Ureter (tissue), 1 donor: ENCODE measurements around the gene CAMK1D. TPM values are rescaled to one million over a fixed set of nuclear protein-coding genes. Genes with fewer than 3 reads are reported as not detected.
A peak's percentile ranks its signal among the peaks of the same experiment; 100 is the strongest.
"Not testable (repeated sequence)": the region's sequence is repeated elsewhere in the genome, so short reads cannot be mapped to it uniquely, and the experiment has no call there.

Experiments
- DNase-seq: peaks from one replicate; pipeline ENCODE4 v3.0.0-alpha.2; 2020; ENCODE audit warnings: low spot score
- total RNA-seq: library from RNA; stranded (reverse); gene quantifications from one replicate; pipeline ENCODE4 v1.2.4, GENCODE V29; 2023
- donor health status: DM: yes; HTN: yes; CAD: no.

Gene CAMK1D
- total RNA-seq, 1 donor from 2014 or later = 25.4 TPM

DNA sequence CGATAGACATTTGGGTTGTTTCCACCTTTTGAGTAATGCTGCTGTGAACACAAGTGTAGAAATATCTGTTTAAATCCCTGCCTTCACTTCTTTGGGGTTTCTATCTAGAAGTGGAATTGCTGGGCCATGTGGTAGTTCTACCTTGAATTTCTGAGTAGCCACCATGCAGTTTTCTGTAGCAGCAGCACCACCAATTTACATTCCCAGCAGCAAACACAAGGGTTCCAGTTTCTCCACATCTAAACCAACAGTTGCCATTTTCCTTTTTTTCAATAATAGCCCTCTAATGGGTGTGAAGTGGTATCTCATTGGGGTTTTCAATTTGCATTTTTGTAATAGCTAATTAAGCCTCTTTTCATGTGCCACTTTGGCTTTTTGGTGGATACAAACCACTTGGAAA, 442.4 kb downstream of the CAMK1D start:
- no peak for DNase-seq

- DNase-seq = no peak
These were observed 443.7 kb downstream of the CAMK1D start for GRCh38 chr10:12792889-12793556.

DNA sequence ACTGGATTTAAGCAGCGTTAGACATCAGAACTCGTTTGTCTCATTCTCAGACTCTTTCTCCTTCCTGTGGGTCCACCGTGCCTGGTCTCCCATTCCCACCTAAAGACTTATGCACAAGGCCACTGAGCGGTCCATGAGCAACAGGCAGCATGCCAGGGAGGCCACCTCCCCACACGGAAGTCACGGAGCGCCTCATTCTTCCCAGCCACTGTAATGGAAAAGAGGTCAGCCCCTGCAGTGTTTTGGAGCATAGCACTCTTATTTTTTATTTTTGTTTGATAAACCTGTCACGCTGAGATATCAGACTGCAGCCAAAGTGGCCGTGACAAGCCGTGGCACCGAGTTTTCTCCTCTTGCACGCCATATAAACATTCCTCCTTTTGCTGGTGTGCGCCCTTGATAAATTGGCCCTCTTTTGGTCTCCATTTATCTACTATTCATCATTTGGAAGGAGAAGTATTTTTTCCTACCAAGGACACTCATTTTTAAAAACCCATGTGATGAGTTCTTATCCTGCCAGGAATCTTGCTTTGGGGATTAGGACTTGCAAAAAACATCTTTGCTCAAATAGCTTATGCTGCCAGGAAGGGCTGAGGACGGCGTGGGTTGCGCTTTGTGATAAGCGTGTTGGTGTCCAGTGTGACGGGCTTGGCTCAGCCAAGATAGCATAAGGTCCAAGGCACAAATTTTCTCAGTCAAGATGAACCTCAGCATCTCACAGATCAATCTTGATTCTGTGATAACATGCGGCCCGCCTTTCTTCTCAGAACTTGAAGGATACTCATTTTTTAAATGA, 446.2 kb downstream of the CAMK1D start:
- DNase-seq = peak; percentile 59

- no peak for DNase-seq
These were observed 447.2 kb downstream of the CAMK1D start for GRCh38 chr10:12796401-12797160.

DNA sequence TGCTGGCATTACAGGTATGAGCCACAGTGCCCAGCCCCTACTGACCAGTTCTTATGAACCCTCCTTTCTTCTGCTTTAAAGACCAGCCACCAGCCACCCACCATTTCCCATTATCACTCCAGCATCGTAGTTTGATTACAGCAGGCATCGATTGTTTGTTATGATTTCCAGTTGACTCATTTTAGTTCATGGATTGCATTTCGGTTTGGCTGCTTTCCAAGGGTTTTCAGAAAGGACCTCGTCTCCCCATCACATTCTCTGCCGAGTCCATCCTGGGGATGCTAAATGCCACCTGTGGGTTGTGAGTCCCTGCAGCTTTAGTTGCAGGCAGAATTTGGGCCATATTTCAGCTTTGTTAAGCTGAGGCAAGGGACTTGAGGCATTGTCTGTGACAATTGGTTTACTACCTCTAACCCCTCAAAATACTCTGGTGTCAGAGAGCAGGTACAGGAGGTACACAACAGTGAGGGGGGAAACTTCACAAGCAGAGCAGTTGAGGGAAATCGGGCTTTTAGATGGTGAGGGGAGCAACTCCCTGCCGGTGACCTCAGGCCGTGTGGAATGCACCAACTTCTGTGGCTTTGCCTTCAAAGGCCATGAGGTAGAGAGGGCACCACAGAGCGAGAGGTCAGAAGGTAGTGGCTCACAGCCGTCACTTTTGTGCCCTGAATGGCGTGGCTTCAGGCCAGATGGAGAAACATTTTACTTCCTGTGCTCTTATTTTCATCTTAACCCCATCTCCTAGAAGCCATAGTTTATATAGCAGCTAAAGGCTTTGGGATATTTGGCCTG, 448.3 kb downstream of the CAMK1D start:
- DNase-seq = no peak

- DNase-seq = no peak
These were observed 449.8 kb downstream of the CAMK1D start for GRCh38 chr10:12799144-12799543.

DNA sequence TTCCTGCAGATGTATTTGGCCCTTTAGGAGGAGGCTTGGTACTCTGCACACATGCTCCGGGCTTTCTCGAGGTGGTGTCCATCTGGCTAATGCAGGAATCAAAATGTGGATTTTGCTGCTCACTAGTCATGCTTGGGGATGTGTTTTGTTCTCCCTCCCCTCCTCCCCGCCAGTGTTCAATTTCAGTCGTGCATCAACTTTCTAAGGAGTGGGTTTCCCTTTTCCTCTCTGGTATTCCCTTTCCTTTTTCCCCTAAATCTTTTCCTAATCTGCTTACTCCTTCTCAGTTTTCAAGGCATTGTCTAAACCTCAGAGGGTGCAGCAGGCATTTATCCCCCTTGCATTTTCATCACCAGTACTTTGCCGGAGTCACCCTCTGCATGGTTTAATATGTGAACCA, 450.4 kb downstream of the CAMK1D start:
- no peak for DNase-seq

- DNase-seq = no peak
These were observed 451.0 kb downstream of the CAMK1D start for GRCh38 chr10:12800302-12800701.

DNA sequence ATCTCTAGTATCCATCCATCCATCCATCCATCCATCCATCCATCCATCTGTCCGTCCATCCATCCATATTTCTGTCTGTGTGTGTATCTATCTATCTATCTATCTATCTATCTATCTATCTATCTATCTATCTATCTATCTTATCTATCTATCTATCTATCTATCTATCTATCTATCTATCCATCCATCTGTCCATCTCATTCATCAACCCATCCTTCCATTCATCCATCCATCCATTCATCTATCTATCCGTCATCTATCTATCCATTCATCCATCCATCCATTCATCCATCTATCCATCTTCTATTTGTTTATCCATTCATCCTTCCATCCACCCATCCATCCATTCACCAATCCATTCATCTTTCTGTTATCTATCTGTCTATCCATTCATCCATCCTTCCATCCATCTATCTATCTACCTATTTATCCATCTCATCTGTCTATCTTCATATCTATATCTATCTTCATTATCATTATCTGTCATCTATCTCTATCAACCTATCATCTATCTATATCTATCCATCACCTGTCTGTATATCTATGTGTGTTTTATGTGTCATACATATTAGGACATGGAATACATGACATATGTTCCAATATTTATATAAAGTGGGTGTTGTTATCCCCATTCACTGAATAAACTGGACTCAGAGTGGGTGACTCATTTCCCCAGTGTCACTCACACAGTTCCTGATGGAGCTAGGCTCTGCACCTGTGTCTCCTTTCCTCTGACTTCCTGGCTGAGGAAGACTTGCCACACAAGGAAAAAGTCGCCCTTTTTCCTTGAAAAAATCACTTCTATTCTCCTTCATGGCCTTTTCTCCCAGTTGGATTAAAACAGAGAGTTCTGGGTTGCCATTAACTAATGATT, 452.1 kb downstream of the CAMK1D start:
- no peak for DNase-seq

GRCh38 chr10:12803776-12804175, 454.4 kb downstream of the CAMK1D start:
- DNase-seq = no peak

DNA sequence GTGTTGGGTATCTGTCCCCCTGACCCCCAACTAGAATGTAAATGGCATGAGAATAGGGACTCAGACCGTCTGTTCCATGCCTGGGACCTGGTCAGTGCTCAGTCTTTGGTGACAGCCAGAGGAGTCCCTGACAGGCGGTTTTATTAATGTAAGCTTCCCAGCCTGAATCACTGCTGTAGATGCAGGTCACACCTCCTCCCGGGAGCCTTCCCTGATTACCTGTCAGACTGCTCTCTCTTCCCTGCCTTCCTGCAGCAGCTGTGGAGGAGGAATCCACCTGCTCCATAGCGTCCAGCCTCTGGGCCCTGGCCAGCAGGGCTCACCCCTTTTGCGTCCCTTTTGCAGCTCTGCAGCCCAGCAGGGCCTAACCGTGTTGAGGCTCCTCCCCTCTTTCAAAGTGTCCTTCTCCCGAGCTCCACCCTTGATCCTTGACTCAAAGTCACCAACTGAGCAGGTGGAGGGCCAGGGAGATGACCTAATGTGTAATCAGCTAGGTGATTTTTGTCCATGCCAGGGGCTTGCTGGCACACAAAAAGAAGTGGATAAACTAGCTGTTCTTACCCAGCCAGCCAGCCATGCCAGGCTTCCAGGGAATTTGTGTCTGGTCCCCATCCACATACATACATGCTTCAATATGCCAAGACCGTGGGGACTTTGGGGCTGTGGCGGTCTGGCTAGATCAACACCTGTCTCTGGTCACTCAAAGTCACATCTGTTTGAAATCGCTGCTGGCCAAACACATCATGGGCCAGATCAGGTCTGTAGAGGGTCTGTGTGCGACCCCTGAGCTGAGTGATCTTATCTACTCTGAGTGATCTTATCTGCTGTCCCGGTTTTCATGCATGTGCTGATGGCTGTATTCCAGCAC, 457.1 kb downstream of the CAMK1D start:
- no peak for DNase-seq

GRCh38 chr10:12807096-12807755, 457.9 kb downstream of the CAMK1D start:
- no peak for DNase-seq

GRCh38 chr10:12808014-12808613, 458.8 kb downstream of the CAMK1D start:
- no peak for DNase-seq

- DNase-seq = not testable (repeated sequence)
These were observed 460.7 kb downstream of the CAMK1D start for GRCh38 chr10:12810046-12810445.

DNA sequence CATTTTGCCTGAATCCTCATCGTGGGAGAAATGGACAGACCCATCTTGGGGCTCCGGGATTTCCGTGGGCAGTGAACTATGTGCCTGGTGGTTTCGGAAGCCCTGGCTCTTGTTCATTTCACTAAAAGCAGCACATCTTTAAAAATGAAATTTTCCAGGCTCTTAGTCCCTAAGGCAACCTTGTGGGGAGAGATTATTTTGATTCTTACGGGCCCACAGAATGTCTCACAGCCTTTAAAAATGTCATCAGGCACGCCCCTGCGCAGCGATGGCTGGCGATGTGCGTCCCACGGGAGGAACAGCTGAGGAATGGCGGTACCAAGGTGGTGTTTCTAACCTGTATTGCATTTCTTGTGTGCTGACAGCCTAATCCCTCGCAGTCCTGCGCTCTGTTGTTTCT, 462.5 kb downstream of the CAMK1D start:
- DNase-seq = no peak

DNA sequence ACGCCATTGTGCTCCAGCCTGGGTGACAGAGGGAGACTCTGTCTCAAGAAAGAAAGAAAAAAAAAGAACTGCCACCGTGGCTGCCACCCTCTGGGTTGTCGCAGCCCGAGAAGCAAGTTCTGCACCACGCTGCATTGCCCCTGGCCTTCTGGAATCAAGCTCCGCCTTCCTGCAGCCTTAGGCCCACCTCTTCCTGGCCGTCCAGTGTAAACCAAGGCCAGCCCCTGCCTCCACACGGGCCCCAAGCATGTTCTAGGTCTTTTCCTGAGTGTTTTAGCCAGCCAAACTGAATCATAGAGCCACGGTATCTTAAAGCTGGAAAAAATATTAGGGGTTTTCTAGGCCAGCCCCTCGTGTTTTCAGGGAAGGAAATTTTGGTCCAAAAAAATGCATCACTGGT, 463.2 kb downstream of the CAMK1D start:
- DNase-seq = no peak

GRCh38 chr10:12814166-12814565, 464.8 kb downstream of the CAMK1D start:
- no peak for DNase-seq

GRCh38 chr10:12819071-12819470, 469.7 kb downstream of the CAMK1D start:
- DNase-seq = no peak

GRCh38 chr10:12819656-12820055, 470.3 kb downstream of the CAMK1D start:
- DNase-seq = no peak
